A172 (cell line): ENCODE data around the gene IGSF9. TPM values are rescaled to one million over a fixed set of nuclear protein-coding genes. Genes with fewer than 3 reads are reported as not detected.

Experiments used
- DNase-seq: peaks from one replicate; pipeline ENCODE4 v3.0.0-alpha.2; 2015; ENCODE audit warnings: low spot score
- total RNA-seq: library from RNA; depleted of rRNA; stranded (reverse); fragments of >200 nt; shearing (Covaris generic); gene quantifications from 2 replicates; pipeline ENCODE4 v1.2.3, GENCODE V29; 2014

The IGSF9 gene
- total RNA-seq, 1 experiment from 2014 or later: 1.6 TPM

- DNase-seq: no peak
These were observed 46.9 kb downstream of the IGSF9 start for GRCh38 chr1:159898527-159898926.

- DNase-seq: no peak
These were observed 47.5 kb downstream of the IGSF9 start for GRCh38 chr1:159897962-159898361.

- DNase-seq: no peak
These were observed 48.9 kb downstream of the IGSF9 start for GRCh38 chr1:159896546-159896930.

GRCh38 chr1:159895836-159896545, 49.4 kb downstream of the IGSF9 start:
- DNase-seq: no peak

GRCh38 chr1:159895286-159895685, 50.1 kb downstream of the IGSF9 start:
- no peak for DNase-seq

GRCh38 chr1:159892944-159893343, 52.5 kb downstream of the IGSF9 start:
- no peak for DNase-seq

GRCh38 chr1:159891275-159892157, 53.9 kb downstream of the IGSF9 start:
- peak; percentile 97 for DNase-seq

GRCh38 chr1:159890390-159890789, 55.0 kb downstream of the IGSF9 start:
- peak; percentile 76 for DNase-seq

- peak; percentile 100 for DNase-seq
These were observed 55.6 kb downstream of the IGSF9 start for GRCh38 chr1:159889821-159890252.

DNA sequence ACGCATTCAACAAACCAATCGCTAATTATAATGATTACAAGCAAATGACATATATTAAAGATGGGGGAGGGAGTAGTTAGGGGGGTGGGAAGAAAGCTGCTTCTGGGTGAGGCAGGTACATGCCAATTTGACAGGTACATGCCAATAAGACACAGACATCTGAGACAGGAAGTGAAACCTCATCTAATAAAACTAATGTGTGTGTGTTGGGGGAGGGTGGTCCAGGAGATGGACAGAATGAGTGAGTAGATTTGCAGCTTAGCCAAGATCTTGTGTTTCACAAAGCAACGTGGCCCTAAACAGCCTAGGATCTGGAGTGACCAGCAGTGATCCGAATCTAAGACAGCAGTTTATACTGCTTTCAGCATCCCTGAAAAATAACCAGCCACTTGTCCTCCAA, 56.2 kb downstream of the IGSF9 start:
- peak; percentile 56 for DNase-seq

DNA sequence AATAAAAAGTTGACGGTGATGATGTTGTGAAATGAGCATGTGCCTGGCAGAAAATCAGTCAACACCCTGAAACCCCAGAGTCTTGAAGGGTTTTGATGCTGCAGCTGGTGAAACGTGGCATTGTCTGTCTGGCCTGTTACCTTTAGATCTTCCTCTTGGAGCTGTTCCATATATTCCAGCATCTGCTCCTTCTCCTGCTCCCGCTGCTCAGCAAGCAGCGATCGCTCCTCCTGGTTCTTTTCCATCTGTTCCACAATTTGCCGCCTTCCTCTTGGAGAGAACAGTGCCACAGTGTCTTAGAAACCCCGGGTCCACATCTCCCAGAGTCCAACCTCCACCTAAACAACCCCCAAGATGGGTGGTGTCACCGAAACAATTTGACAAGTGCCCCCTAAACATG, 61.1 kb downstream of the IGSF9 start:
- DNase-seq: no peak

DNA sequence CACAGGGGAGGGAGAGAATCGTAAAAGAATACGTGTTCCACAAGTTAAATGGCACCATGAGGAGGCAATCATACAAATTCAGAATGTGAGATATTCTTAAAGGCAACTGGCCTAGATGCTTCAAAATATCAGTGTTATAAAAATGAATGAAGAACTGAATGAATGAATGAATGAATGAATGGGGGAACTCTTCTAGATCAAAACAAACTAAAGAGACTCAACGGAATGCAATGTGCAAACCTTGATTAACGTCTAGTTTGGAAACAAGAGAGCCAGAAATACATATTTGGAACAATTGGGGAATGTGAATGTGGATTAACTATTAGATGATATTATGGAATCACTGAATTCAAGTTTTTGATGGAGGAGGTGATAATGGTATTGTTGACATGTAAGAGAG, 62.3 kb downstream of the IGSF9 start:
- no peak for DNase-seq

GRCh38 chr1:159882527-159882862, 62.9 kb downstream of the IGSF9 start:
- DNase-seq: peak; percentile 89

DNA sequence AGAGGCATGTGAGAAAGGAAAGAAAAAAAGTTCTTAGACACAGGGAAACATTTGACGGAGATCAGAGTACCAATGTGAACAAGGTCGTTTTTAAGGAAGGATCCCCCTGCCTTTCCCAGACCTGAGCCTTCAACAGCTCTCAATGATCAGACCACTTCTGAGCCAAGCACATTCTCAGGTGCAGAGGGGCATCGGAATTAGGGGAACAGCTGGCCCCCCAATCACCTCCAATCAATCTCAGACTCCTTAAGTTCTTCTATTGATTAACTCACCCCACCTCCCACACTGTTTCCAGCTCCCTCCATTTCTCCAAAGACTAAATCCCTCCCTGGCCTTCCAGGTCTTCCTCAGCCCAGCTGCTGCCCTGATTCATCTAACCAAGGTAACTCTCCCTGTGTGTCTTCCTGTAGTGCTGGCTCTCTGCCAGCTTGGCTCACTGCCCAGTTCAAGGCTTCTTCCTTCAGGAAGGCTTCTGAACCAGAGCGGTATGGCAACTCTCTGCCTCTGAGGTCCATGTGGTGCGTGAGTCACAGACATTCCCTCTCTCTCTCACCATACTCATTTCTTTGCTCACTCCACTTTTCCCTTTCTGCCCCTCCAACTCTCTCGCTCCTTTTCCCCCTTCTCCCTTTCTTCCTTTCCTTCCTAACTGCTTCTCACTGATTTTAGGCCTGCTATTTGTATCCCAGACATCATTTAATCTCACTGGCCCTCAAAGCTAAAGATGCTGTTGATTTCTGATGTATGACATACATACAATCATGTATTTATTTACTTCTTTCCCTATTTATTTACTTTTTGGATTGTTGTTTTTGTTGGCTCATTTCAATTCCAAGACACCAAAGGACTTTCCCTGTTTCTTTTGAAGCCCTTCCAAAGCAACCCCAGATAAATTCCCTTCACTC, 63.5 kb downstream of the IGSF9 start:
- DNase-seq: peak; percentile 100

GRCh38 chr1:159880430-159880829, 65.0 kb downstream of the IGSF9 start:
- no peak for DNase-seq

- peak; percentile 74 for DNase-seq
These were observed 65.4 kb downstream of the IGSF9 start for GRCh38 chr1:159879977-159880376.

DNA sequence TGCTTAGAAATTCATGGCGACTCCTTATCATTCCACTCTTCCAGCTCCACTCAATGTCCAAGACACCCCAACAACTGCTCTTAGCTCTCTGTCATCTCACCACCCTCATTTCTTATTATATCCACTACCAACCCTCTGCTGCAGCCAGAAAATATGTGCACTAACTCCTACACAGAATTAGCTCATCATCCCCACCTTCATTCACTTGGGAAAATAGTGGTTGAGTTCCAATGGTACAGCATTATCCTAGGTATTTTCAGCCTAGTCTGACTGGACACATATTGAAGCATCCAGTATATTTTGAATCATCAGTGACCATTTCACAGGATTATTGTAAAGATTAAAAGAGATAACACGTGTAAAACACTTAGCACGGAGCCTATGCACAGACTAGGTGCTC, 66.3 kb downstream of the IGSF9 start:
- DNase-seq: no peak

GRCh38 chr1:159877695-159878444, 67.5 kb downstream of the IGSF9 start:
- peak; percentile 38 for DNase-seq
